Mesenteric fat pad (tissue), 1 donor: ENCODE data around the gene ATP7A. TPM values are rescaled to one million over a fixed set of nuclear protein-coding genes. Genes with fewer than 3 reads are reported as not detected.
"Not testable (repeated sequence)": the region's sequence is repeated elsewhere in the genome, so short reads cannot be mapped to it uniquely, and the experiment has no call there.

Experiments
- DNase-seq: peaks from one replicate; pipeline ENCODE4 v3.0.0-alpha.2; 2020; ENCODE audit warnings: low spot score
- total RNA-seq: library from RNA; stranded (reverse); fragmentation: NEBNext Ultra II Directional; extraction: Animal tissue kit (Norgen Biotek cat#: 25700); gene quantifications from one replicate; pipeline ENCODE4 v1.2.1, GENCODE V29; 2021
- donor health status: DM: yes; HTN: yes; CAD: no.

The ATP7A gene
- total RNA-seq, 1 donor from 2014 or later, result 9.2 TPM

DNA sequence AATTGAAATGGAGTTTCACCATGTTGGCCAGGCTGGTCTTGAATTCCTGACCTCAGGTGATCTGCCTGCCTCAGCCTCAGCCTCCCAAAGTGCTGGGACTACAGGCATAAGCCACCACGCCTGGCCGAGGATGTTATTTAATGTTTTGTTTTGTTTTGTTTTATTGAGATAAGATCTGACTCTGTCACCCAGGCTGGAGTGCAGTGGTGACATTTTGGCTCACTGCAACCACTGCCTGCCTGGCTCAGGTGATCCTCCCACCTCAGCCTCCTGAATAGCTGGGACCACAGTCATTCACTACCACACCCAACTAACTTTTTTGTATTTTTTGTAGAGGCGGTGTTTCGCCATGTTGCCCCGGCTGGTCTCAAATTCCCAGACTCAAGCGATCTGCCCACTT lies 34.5 kb downstream of the ATP7A start:
- not testable (repeated sequence) for DNase-seq

DNA sequence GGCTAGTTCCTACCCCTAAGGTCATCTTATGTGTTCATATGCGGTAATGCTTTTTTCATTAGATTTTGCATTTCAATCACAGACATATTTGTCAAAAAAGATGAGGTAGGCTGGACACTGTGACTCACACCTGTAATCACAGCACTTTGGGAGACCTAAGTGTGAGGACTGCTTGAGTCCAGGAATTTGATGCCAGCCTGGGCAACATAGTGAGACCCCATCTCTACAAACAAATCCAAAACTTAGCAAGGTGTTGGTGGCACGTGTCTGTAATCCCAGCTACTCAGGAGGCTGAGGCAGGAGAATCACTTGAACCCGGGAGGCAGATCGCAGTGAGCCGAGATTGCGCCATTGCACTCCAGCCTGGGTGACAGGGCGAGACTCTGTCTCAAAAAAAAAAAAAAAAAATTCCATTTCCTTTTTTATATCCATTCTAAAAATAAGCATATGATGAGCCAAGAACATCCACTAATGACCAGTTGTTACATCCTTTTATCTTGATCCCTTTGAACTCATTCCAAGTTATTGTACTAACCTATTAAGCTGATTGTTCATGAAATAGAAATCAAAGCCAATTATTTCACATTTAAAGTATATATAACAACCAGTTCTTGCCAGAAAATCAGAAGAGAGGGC lies 35.5 kb downstream of the ATP7A start:
- DNase-seq, result no peak

GRCh38 chrX:77946571-77946970 lies 36.1 kb downstream of the ATP7A start:
- no peak for DNase-seq

DNA sequence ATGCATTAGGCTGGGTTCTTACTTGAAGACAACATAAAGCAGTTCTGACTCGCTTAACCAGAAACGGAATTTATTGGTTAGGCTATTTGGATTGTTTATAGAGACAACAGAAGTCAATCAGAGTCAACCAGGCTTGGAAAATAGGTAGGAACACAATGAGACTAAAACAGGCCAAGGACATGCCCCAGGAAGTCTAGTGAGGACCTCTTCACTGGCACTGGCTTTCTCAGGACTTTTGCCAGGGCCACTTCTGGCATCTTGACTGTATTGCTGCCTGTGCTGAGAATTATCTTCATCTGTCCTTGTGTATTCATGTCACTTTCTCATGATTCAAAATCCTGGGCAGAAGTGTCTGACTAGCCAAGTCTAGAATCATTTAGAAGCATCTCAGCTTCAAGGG lies 39.3 kb downstream of the ATP7A start:
- no peak for DNase-seq

GRCh38 chrX:77952173-77952572 lies 41.7 kb downstream of the ATP7A start:
- DNase-seq, result no peak

GRCh38 chrX:77953302-77953701 lies 42.8 kb downstream of the ATP7A start:
- DNase-seq, result no peak

- no peak for DNase-seq
Observed at GRCh38 chrX:77953708-77954107, 43.2 kb downstream of the ATP7A start.

DNA sequence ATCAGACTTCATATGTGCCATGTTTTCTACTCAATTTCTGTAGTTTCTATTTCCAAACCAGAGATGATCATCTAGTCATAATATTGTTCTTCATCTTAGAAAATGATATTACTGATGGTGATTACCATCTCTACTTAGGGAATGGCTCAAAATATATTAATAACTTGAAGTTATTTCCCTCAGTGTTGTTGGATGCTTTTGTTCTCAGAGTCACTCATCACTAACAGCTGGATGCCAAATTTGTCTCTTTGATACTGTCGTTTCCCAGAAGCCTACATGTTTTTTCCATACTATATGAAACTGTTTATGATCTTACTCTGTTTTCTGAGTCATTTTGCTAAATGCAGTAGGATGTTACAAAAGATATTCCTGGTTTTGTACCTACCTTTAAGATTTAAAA lies 50.1 kb downstream of the ATP7A start:
- no peak for DNase-seq

GRCh38 chrX:77961063-77961462 lies 50.6 kb downstream of the ATP7A start:
- DNase-seq, result no peak

DNA sequence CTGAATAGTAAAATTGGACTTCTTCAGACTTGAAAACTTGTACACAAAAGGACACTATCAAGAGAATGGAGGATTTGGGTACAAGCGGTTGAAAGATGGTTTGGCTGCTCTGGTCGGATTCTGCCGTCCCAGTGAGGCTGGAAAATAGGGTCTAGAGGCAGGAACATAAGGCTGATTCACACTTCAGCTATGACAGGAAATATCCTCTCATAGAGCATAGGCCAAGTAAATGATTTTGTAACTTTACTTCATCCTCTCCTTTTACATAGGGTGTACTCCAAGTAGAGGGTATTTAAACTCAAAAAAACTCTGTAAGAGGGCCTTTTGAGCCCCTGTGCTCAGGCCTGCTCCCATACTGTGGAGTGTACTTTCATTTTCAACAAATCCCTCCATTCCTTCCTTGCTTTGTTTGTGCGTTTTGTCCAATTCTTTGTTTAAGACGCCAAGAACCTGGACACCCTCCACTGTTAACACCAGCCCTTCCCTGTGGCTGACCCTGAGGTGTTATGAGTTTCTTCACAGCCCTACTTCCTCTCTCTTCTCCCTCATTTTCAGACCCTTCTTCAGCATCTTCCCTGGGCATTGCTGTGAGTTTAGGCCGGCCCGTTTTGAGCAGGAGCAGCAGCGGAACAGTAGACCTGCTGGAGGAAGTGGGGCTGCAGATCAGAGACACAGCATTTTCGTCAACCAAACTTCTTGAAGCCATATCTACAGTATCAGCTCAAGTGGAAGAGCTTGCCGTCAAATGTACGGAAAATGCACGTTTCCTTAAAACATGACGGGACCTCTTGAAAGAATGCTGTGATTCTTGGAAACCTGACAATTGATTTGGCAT lies 51.8 kb downstream of the ATP7A start:
- DNase-seq, result no peak

- DNase-seq, result no peak
Observed at GRCh38 chrX:77966361-77966760, 55.9 kb downstream of the ATP7A start.

- DNase-seq, result no peak
Observed at GRCh38 chrX:77967631-77968030, 57.1 kb downstream of the ATP7A start.

DNA sequence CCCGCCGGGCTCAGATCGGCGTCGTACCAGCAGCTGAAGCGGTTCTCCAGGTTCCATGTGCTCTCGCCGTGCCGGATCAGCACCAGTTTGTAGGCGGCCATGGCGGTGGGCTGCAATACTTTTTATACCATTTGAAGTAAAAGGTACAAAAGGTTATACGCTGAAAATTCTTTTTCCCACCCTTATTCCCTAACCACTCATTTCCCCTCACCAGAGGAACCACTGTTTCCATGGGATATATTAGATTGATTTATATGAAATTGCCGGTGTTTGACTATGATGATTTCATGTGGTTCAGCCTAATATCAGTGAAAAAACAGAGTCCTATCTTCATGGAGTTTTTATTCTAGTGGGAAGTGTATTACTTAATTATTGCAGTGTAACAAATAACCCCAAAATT lies 59.0 kb downstream of the ATP7A start, which contains the start of gene PGAM4:
TSS of gene PGAM4 (minus strand) at position 101 of the 400 bp plus-strand sequence. CDS start at position 101, 0 bp downstream.
- DNase-seq, result no peak

GRCh38 chrX:77975755-77976154 lies 65.3 kb downstream of the ATP7A start:
- no peak for DNase-seq

DNA sequence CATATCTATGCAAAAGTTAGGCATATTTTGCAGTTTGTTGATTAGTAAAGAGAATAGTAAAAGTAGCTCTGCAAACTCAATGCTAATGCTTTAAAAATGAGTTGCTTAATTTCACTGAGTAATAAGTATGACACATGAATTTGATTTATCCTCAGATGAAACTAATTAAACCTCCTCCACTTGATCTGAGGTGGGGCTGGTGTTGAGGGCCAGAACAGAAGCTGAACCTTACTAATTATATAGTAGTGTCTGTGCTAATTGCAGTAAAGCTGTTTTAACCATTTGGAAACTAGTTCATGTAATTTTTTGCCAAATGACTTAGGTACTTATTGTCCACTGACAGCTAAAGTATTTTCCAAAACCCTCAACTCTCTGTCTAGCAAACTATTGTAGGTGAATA lies 66.6 kb downstream of the ATP7A start:
- DNase-seq, result no peak

- DNase-seq, result no peak
Observed at GRCh38 chrX:77977518-77977917, 67.0 kb downstream of the ATP7A start.

- no peak for DNase-seq
Observed at GRCh38 chrX:77979870-77980269, 69.4 kb downstream of the ATP7A start.

DNA sequence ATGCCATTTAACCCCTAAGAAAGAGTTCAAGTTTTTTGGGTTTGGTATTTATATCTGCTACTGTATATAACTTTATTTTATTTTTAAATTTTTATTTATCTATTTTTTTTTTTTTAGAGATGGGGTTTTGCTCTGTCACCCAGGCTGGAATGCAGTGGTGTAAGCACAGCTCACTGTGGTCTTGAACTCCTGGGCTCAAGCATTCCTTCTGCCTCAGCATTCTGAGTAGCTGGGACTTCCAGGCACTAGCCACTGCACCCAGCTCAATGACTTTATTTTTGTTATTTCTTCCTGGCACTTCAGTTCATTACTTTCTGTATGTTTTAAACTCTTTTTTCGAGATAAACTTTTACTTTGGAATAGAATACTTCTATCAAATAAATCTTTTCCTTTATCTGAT lies 101.4 kb downstream of the ATP7A start:
- no peak for DNase-seq

DNA sequence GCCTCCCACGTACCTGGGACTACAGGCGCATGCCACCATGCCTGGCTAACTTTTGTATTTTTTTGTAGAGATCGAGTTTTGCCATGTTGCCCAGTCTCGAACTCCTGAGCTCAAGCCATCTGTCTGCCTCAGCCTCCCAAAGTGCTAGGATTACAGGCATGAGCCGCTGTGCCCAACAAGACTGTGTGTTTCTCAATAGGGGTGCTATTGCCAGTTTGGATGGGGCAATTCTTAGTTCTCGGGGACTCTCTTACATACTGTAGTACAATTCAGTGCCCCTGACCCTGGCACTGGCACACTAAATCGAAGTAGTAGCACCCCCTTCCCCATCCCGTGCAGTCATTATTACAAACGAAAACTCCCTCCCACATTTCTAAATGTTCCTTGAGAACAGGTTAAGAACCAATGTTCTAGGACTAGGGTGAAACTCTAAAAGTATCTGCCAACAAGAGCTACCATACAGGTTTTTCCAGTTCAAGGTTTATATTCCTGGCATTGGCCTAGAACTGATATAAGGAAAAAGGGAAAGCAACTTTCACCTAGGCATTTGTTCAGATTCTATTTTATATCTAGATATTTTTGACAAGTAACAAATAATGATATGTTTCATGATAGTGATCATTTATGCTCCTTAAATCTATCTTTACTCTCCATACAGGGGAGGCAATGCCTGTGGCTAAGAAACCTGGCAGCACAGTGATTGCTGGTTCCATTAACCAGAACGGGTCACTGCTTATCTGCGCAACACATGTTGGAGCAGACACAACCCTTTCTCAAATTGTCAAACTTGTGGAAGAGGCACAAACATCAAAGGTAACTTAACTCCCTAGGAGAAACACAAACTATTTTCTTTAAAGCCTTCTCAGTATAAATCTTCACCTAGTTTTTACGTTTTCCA lies 109.3 kb downstream of the ATP7A start:
- DNase-seq, result no peak

DNA sequence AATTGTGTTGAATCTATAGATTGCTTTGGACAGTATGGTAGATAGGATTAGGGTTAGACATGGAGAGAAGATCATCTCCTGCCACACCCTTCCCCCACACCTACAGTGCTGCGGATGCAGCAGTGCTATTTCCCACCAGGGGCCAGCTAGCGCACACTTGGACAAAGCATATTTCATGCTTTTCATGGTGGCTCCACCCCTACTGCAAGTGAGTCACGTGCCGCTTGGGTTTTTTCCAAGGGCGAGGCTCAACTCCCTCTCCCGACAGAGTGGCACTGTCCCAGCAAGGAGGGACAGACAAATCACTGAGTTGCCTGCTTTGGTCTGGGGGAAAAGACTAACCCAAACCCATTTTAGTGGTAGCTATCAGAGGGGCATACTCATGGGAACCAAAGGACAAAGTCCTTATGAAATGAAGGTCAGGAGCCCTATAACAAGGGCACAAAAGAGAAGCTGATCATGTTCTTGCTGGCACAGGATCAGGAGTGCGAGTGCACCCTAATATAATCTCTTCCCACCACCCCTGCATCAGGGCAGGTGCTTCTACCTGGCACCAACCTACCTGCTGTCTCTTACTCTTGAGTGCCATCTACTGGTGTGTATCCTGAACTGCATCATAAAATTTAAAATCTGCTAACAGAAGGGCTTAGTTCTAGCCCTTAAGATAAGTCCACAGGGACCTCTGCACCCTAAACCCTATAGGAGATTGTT lies 114.0 kb downstream of the ATP7A start:
- no peak for DNase-seq

DNA sequence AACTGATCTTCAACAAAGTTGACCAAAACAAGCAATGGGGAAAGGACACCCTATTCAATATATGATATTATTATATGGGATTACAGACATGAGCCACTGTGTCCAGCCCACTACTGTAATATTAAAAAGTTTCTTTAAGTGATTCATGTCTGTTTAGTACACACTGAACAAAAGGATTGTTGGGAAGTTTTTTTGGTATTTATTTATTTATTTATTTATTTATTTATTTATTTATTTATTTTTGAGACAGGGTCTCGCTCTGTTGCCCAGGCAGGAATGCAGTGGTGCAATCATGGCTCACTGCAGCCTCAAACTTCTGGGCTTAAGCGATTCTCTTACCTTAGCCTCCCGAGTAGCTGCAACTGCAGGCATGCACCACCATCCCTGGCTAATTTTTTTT lies 117.3 kb downstream of the ATP7A start:
- DNase-seq, result no peak
